Measurements from ENCODE around the gene CPSF4.
A peak's percentile ranks its signal among the peaks of the same experiment; 100 is the strongest.

CPSF4 gene

DNA sequence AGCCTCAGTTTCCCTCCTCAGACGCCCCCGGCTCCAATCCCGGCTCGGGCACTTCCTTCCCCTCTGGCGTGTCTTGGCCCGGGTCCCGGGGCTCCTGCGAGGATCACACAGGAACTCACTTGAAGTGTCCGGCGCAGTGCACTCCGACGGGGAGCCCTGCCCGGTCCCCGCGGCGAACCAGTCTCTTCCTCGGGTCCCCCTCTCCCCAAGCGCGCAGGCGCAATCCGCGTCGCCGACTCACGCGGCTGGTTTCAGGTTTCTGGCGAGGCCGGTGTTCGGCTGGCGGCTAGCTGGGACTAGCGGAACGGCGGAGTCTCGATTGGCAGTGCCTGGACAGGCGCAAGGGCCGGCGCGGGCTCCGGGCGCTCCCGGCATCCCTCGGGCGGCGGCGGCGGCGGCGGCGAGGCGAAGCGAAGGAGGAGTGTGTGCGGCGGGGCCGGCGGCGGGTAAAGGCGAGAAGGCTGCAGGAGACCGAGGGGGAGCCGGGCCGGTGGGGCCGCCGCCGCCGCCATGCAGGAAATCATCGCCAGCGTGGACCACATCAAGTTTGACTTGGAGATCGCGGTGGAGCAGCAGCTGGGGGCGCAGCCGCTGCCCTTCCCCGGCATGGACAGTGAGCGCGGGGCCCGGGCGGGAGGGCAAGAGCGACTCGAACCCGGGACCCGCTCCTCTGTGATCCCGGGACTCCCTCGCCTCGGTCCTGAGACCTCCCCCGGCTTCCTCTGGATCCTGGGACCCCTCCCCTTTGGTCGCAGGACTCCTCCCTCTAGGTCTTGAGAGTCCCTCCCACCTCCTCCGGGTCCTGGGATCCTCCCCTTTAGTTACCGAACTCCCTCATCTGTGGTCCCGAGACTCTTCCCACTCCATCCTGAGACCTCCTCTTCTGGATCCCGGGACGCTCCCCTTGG is at the start of gene CPSF4, which contains the start of gene PTCD1:
Gene CPSF4 (plus strand): TSS at position 371 of the 908 bp plus-strand sequence. CDS start 140 bp downstream, at position 511.
Gene PTCD1 (minus strand): TSS at position 226 of the 908 bp plus-strand sequence. CDS start 3,556 bp downstream, outside the sequence.
- DNase-seq (ENCODE audit: low read depth): peak; percentile 70

DNA sequence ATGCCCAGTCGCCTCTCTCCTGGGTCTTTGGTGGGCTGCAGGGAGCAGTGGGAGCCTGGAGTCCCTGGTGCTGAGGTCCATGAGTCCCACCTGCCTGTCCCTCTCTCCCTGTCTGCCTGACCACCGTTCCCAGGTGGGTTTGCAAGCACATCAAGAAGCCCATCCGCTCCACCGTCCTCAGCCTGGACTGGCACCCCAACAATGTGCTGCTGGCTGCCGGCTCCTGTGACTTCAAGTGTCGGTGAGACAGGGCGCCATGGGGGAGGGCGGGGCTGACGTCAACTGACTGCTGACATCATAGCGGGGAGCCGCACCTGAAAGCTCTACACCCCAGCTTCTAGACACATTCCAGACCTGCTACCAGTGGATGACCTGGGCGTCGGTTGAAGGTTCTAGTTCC is 49.0 kb upstream of the CPSF4 start:
- DNase-seq (ENCODE audit: low read depth): no peak

DNA sequence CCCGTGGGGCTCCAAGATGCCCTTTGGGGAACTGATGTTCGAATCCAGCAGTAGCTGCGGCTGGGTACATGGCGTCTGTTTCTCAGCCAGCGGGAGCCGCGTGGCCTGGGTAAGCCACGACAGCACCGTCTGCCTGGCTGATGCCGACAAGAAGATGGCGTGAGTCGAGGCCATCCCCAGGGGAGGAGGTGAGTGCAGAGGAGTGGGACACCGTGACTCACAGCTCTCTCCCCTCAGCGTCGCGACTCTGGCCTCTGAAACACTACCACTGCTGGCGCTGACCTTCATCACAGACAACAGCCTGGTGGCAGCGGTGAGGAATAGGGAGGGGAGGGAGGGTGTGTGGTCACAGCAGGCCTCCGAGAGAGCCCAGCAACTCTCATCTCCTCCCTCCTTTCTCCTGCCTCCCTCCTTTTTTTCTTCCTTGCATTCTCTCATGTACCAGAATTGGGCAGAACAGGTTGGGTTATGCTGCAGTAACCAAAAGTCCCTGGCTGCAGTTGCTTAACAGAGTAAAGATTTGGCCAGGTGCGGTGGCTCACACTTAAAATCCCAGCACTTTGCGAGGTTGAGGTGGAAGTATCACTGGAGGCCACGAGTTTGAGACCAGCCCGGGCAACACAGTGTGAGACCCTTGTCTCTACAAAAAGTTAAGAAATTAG is 47.7 kb upstream of the CPSF4 start:
- no peak for DNase-seq (ENCODE audit: low read depth)

DNA sequence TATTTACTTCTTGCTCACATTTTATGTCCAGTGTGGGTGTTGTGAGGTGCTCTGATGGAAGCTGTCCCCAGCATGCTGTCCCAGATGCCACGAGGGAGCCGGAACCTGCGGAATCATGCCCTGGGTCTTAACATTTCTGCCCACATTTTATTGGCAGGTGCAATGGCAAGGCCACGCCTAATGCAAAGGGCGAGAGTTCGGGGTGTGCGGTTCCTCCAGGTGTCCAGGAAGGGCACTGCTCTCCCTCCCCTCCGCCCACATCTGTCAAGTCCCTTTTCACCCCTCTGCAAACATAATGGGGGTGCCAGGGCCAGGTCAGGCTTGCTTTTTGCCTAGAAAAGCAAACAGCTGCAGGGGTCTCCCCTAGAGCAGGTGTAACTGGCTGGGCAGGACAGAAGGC is 46.7 kb upstream of the CPSF4 start:
- no peak for DNase-seq (ENCODE audit: low read depth)

DNA sequence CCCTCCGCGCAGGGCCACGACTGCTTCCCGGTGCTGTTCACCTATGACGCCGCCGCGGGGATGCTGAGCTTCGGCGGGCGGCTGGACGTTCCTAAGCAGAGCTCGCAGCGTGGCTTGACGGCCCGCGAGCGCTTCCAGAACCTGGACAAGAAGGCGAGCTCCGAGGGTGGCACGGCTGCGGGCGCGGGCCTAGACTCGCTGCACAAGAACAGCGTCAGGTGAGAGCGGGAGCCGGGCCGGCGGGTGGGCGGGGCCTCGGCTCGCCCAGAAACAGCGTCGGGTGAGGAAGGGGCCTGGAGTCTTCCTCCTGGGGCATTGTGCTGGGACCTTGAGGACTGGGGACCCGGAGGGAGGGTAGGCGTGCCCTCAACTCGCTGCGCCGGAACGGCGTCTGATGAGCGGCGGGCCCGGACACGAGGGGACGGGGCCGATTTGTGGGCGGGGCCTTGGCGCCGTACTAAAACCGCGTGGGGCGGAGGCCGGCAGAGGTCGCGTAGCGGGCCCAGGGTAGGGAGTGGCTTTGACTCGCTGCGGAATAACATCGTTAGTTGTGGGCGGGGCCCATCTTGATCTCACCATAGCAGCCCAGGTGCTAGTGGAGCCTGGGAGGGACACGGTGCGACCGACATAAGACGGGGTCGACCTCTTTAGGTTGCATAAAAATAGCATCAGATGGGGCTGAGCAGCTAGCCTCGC is 45.9 kb upstream of the CPSF4 start:
- DNase-seq (ENCODE audit: low read depth): no peak

DNA sequence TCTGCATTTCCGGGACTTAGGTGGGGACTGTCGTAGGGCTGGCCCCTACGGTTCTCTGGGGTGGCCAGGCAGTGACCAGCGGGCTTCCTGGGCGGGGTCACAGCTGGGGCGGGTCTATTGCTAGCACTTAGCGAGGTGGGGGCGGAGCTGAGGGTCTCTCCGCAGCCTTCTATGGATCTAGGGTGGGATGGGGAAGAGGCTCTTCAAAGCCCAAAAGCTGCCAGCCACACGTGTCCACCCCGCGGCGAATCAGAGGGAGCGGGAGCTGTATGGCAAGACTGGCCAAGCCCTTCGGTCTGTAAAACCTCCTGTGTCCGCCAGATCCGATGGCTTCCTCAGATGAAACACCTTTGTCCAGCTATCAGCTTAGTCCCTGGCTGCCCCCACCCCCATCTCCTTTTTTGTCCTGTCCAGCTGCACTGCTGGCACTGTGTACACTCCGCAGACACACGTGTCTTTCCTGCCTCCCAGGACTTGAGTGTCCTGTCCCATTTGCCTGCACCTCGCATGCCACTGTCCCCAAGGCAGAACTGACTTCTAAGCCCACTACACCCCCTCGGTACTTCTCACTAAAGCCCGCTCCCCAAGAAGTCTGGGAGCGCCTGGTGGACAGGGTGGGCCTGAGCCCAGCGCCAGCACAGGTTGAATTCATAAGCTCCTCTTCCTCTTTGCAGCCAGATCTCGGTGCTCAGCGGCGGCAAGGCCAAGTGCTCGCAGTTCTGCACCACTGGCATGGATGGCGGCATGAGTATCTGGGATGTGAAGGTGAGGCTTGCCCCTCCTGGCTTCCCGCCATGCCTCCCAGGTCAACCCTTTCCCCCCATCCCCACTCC is 45.2 kb upstream of the CPSF4 start:
- no peak for DNase-seq (ENCODE audit: low read depth)

DNA sequence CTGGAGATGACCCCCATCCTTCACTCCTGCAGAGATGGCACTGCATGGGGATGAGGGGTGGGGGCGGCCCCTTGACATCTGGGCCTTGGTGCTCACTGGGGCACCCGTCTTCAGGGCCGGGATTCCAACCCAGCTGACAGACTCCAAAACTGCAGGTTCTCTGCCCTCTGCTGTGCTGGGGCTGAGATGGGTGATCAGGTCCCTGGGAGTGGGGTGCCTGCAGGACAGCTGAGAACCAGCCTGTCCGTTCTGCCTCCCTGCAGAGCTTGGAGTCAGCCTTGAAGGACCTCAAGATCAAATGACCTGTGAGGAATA is 44.6 kb upstream of the CPSF4 start:
- no peak for DNase-seq (ENCODE audit: low read depth)

DNA sequence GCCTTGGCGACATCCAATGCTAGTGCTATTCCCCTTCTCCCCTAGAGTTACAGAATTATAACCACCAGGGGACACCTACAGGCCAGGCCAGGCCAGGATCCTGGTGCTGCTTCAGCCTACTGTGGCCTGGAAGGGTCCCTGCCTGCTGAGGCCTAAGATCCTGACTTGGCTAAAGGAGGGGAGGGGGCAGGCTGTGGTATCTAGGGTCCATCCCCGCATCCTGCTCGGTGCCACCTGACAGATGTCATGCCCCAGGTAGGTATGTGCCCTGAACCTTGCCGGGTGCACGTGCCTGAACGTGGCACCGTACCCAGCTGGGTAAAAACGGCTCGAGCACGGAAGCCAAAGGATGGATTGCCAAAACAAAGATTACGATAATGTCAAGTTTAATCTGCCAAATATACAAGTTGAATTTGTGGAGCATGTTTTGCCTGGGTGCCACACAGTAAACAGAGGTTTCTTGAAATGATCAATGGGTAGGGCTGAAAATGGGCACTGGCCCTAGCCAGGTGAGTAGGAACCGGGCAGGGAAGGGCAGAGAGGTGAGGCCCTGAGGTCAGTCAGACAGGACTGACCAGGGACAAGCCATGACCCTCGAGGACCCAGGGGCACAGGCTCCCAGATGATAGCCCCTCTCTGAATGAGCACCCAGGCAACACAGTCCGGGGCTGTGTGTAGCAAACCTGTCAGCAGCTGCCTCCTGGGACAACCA is 43.0 kb upstream of the CPSF4 start:
- DNase-seq (ENCODE audit: low read depth): no peak

DNA sequence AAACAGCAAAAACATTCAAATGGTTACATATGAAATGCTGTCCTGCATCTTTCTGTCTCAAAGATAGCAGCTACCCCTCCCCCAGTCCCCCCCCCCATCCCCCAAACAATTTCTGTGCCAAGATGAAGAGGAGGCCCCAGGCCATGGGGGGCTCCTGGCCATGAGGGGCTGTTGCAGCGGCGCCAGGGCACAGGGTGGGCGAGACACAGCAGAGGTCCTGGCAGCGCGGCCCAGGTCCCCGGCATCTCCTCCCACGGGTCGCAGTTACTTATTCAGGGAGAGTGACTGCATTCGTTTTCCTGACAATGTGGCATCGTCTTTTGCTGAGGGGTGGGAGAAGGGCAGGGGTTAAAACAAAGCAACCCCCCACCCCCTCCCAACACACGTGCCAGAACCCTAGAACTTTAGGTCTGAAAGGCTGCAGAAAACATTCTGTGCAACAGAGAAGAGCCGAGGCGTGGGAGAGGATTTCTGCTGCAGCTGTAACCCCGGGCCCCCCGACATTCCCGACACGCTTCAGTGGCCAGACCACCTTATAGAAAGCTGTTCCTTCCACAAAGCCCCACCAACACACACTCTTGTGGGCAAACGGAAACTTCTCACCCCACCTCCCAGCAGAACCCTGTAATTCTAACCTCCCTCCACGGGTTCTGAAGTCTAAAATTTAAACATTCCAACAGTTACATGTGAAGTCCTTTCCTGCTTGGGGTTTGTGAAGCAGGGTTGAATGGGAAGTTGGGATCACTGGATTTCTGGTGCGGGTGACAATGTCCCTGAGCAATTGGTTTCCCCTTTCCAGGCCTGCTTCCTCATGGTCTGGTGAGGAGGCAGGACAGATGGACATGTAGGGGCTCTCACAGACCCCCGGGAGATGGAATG is 42.1 kb upstream of the CPSF4 start:
- DNase-seq (ENCODE audit: low read depth): no peak

DNA sequence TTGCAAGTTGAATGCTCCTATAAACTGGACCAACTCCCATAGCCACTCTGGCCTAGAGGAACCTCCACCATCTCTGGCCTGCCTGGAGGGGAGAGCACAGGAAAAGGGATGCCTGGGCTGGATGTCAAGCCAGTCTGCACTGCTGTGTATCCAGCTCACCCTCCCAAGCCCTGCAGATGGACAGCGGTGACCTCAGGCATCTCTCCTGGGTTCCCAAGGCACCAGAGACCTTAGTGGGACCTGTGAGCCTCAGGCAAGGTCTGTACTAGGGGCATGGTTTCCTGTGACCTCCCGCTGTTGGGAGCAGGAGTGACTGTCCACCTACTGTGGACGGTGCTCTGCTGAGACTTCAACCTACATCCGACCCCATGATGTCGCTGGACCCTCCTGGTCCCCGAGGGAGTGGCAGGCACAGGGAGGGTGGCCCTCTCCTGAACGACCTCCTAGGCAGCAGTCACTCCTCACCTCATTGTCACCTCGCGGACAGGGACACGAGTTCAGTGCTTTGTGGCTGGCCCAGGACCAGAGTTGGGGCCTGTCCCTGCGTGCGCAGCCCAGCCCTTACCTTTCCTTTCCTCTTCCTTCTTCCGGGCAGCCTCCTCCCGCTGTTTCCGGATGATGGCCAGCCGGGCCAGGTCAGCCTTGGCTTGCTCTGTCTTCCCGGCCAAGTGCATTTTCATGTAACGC is 41.3 kb upstream of the CPSF4 start:
- DNase-seq (ENCODE audit: low read depth): no peak

DNA sequence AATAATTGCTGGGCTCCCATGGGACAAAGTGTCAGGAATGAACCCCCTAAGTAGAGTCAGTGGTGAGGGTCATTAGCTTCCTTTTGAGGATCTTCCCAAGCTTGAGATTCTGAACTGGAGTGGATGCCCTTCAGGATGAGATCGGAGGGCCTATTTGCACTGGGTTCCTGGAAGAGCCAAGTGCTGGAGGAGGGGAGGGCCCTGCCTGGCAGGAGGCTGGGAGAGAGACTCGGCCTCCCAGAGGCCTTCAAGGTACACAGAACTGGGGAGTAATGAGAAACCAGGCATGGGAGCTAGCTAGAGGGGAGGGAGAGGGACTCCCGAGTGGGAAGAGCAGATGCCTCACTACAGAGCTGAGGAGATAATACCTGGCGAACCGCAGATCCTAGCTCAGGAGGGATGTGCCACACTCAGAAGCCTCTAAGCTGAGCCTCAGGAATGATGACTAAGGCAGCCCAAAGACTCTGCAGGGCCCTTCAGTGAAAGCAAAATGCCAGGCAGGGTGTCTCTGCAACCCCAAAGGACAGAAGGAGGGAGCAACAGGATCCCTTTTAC is 39.8 kb upstream of the CPSF4 start:
- DNase-seq (ENCODE audit: low read depth): no peak

DNA sequence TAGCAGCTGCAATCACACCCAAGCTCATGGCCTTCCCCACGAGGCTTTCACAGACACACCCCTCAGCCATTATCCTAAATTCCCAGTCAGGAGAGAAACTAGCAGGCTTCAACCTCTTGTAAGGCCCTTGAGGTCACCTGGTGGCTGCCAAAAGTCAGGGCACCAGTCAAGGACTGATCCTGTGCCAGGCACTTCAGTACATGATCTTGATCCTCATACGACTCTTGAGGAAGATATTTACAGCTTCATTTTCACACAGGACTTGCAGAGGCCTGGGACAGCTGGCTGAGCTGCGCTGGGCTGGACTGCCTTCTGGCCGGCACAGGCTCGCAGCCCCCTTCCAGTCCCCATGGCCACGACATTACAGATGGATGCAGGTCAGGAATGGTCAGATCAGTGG is 39.1 kb upstream of the CPSF4 start:
- DNase-seq (ENCODE audit: low read depth): no peak

DNA sequence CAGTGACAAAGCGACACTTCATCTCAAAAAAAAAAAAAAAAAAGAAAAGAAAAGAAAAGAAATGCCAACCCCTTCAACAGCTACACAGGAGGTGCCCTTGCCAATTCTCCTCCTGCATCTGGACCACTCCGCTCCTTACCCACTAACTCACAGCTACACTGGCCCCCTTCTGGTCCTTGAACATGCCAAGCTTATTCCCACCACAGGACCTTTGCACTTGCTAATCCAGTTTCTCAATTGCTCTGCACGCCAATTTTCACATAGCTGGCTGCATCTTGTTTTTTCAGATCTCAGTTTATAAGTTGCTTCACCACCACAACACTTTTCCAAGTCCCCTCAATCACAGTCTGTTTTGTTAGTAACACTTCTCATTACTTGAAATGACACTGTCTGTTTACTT is 35.9 kb upstream of the CPSF4 start:
- no peak for DNase-seq (ENCODE audit: low read depth)

DNA sequence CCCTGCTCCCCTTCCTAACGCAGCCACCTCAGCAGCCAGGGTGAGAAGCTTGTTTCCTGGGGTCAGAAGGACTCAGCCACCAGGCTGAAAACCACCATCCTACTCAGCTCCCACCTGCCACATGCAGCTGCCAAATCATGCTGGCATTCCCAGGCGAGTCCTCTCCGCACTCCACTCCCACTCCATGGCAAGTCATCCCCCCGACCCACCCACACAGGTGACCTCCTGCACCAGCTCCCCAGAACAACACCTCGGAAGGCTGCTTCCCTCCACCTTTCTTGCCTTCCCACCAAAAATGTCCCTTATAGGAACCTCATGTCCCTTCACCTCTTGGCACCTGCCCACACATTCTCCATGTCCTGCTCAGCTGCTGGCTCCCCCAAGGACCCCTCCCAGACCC is 35.0 kb upstream of the CPSF4 start:
- DNase-seq (ENCODE audit: low read depth): no peak

DNA sequence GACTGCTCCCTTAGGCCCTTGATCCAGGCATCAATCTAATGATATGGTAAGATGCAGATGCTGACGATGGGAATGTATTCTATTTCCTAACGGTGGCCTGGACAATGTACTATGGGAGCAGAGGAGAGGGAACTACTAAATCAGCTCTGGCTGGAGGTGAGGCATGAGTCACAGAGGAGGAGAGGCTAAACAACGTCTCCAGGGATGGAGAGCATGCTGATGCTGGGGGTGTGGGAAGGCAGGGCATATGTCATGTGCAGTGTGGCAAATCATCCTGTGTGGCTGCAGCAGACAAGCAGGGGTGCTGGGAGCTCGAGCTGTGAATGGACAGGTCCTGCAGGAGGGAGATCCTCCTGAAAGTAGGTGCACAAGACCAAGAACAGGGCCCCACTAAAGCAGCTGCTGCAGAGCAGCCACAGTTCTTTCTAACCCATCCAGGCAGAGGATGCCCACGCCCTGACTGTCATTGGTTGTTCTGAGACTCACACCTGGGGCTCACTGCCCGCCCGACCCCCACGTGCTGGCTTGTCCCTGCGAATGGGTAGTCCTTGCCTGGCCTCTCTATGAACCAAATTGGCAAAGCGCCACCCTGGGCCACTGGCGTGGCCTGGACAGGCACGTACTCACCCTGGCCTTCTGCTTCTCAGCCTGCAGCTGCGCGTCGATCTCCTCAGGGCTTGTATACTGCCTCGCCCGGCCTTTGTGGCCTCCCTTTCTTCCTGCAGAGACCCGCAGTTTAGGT is 34.3 kb upstream of the CPSF4 start:
- no peak for DNase-seq (ENCODE audit: low read depth)

DNA sequence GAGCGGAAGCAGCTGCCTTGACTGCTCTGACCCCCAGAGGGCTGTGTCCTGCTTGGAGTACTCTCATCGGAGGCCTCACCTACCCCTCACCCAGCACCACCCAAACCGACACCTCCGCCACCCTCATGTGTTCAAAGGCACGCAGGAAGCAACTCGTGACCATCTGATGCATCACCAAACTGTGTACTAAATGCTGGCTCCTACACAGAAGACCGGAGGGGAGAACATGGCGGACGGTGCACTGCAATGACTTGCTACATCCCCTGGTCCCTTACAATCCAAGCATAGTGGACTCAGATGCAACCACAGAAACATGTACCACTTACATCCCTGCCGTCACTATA is 33.8 kb upstream of the CPSF4 start:
- no peak for DNase-seq (ENCODE audit: low read depth)

DNA sequence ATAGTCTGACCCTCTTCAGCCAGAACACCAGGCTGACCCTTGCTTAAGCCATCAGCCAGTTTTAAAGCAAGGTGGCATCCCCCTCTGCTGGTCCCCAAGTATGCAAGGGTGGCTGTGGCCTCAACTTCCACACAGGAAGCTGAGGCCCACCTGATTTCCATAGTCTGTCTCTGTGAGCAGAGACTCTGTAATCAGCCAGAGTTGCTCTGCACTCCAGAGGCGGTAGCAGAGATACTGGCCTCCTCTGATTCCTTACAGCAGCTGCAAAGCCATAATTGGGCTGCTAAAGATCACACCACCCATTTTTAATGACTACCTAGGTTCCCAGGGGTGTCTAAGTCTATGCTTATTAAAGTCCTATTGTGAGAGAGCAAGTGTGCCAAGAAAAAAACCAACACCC is 32.2 kb upstream of the CPSF4 start:
- DNase-seq (ENCODE audit: low read depth): no peak

DNA sequence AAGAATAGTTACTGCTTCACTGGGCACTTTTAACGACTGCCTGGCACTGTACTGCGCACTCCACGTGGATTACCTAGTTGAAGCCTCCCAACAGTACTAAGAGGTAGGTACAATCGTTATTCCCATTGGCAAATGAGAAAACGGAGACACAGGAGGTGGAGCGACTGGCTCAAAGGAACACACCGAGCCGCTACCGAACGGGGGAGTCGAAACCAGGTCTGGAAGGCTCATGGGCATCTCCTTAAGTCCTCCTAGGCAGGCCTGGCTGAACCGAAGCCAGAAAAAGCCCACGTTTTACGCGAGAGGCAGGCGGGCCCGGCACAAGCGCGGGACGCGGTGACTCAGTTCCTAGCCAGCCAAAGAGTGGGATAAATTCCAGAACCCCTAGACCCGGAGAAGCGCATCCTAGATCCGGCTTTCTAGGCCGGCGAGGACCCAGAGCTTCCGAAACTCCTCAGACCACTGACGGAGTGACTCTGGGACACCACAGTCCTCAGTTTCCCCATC is 30.8 kb upstream of the CPSF4 start:
- peak; percentile 27 for DNase-seq (ENCODE audit: low read depth)
